A549 (cell line): ENCODE data around the gene TMEFF2.

Experiments
- EP300 ChIP-seq, 2 experiments: fragments of >200 bp; sonication (Bioruptor Twin); formaldehyde crosslinking; IDR thresholded peaks; 2 replicates in 1 of 2; 3 replicates in 1 of 2; pipeline ENCODE4 v1.6.1; 2016 to 2017
- FOXS1 ChIP-seq: fragments of 250-450 bp; sonication (Bioruptor Pico); IDR thresholded peaks from 2 replicates; pipeline ENCODE4 v1.5.0; 2020; ENCODE audit warnings: mild to moderate bottlenecking, moderate library complexity
- HDAC2 ChIP-seq: fragments of 200-600 bp; sonication (generic); IDR thresholded peaks from 2 replicates; pipeline ENCODE4 v1.6.1; 2016
- KDM1A ChIP-seq: fragments of 200-600 bp; sonication (generic); IDR thresholded peaks from 2 replicates; pipeline ENCODE4 v1.6.1; 2016; ENCODE audit warnings: low read depth, mild to moderate bottlenecking
- POLR2A ChIP-seq: IDR thresholded peaks from 2 replicates; pipeline ENCODE4 v1.6.1; 2012; ENCODE audit warnings: mild to moderate bottlenecking, low read length
- RCOR1 ChIP-seq: fragments of 150-350 bp; IDR thresholded peaks from 2 replicates; pipeline ENCODE4 v1.6.1; 2014; ENCODE audit warnings: antibody characterized with exemption, low read length, low read depth
- SREBF2 ChIP-seq: fragments of 450-650 bp; IDR thresholded peaks from 2 replicates; pipeline ENCODE4 v1.6.1; 2014; ENCODE audit warnings: mild to moderate bottlenecking, moderate library complexity
- TF ChIP-seq, protein P1 (sequence below): fragments of >200 bp; sonication (Bioruptor Twin); formaldehyde crosslinking; IDR thresholded peaks from 3 replicates; pipeline ENCODE4 v1.5.1; 2016
- TF ChIP-seq, protein P2 (sequence below): IDR thresholded peaks from 2 replicates; pipeline ENCODE4 v1.6.1; 2012
- TF ChIP-seq, protein P3 (sequence below): fragments of 450-650 bp; IDR thresholded peaks from 2 replicates; pipeline ENCODE4 v1.6.1; 2014; ENCODE audit warnings: antibody characterized with exemption

DNA sequence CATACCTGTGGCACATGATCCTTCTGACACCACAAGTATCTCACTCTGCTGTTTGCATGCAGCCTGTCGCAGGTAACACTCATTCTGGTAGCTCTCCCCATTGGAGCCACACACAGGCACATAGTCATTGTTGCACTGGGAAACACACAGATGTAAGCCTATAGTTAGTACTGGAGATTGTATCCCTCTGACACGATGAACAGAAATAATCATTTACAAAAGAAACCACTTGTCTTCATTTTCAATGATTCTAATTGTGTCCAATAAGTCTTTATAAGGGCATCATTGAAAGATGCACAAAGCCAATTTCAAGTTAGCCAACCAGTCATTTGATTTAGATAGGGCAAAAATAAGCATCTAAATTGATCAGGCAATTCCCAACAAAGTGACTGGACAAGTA, 10.4 kb downstream of the TMEFF2 start:
- TF ChIP-seq POLR2A (no peak), RCOR1 (no peak), KDM1A (no peak), SREBF2 (no peak), HDAC2 (no peak), FOXS1 (CRISPR knock-in tag) (no peak), EP300 (IDR thresholded peaks at IDR 0.05) (no peak)
- TF ChIP-seq, protein P1, sequence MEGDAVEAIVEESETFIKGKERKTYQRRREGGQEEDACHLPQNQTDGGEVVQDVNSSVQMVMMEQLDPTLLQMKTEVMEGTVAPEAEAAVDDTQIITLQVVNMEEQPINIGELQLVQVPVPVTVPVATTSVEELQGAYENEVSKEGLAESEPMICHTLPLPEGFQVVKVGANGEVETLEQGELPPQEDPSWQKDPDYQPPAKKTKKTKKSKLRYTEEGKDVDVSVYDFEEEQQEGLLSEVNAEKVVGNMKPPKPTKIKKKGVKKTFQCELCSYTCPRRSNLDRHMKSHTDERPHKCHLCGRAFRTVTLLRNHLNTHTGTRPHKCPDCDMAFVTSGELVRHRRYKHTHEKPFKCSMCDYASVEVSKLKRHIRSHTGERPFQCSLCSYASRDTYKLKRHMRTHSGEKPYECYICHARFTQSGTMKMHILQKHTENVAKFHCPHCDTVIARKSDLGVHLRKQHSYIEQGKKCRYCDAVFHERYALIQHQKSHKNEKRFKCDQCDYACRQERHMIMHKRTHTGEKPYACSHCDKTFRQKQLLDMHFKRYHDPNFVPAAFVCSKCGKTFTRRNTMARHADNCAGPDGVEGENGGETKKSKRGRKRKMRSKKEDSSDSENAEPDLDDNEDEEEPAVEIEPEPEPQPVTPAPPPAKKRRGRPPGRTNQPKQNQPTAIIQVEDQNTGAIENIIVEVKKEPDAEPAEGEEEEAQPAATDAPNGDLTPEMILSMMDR, result no peak
- TF ChIP-seq, protein P2, sequence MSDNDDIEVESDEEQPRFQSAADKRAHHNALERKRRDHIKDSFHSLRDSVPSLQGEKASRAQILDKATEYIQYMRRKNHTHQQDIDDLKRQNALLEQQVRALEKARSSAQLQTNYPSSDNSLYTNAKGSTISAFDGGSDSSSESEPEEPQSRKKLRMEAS, result no peak
- TF ChIP-seq, protein P3, sequence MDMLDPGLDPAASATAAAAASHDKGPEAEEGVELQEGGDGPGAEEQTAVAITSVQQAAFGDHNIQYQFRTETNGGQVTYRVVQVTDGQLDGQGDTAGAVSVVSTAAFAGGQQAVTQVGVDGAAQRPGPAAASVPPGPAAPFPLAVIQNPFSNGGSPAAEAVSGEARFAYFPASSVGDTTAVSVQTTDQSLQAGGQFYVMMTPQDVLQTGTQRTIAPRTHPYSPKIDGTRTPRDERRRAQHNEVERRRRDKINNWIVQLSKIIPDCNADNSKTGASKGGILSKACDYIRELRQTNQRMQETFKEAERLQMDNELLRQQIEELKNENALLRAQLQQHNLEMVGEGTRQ, result no peak
